Ascending aorta (tissue), 2 donors: Measurements from ENCODE around the gene TMEM108. TPM values are rescaled to one million over a fixed set of nuclear protein-coding genes. Genes with fewer than 3 reads are reported as not detected.

Experiments
- DNase-seq, 2 donors: peaks; one replicate each; pipeline ENCODE4 v3.0.0-alpha.2; 2019; ENCODE audit warnings: low spot score in 2 of 2
- H3K27ac ChIP-seq, 2 donors: fragments of 200-600 bp; sonication (generic); one replicate each; pipeline ENCODE4 v1.5.1; 2016 to 2017; ENCODE audit warnings: mild to moderate bottlenecking in 1 of 2
- H3K27me3 ChIP-seq: fragments of 200-600 bp; sonication (generic); one replicate; pipeline ENCODE4 v1.5.1; 2017
- H3K36me3 ChIP-seq, 2 donors: fragments of 200-600 bp; sonication (generic); one replicate each; pipeline ENCODE4 v1.5.1; 2016
- H3K4me1 ChIP-seq, 2 donors: fragments of 200-600 bp; sonication (generic); one replicate each; pipeline ENCODE4 v1.5.1; 2016 to 2017; ENCODE audit warnings: mild to moderate bottlenecking in 1 of 2
- H3K4me3 ChIP-seq, 2 donors: fragments of 200-600 bp; sonication (generic); one replicate each; pipeline ENCODE4 v1.5.1; 2016 to 2017; ENCODE audit warnings: mild to moderate bottlenecking in 1 of 2
- H3K9me3 ChIP-seq, 2 donors: fragments of 200-600 bp; sonication (generic); one replicate each; pipeline ENCODE4 v1.5.1; 2016
- intact Hi-C: fragments of 100-400 bp; cut with DNase I; formaldehyde crosslinking; loops from one replicate; pipeline ENCODE4 v1.15.1; 2023
- total RNA-seq: library from RNA; depleted of rRNA; stranded (reverse); fragments of >200 nt; gene quantifications from one replicate; pipeline ENCODE4 v1.1.0, GENCODE V29; 2016
- TF ChIP-seq, protein P1 (sequence below), 3 experiments: fragments of 200-600 bp in 2 of 3; fragments of 450-650 bp in 1 of 3; sonication (generic) in 2 of 3; IDR thresholded peaks; one replicate each; pipeline ENCODE4 v1.5.1; 2016 to 2019; ENCODE audit warnings: antibody characterized with exemption in 3 of 3, mild to moderate bottlenecking in 1 of 3, moderate library complexity in 1 of 3

TMEM108 gene
- total RNA-seq, 1 donor from 2014 or later = not detected

DNA sequence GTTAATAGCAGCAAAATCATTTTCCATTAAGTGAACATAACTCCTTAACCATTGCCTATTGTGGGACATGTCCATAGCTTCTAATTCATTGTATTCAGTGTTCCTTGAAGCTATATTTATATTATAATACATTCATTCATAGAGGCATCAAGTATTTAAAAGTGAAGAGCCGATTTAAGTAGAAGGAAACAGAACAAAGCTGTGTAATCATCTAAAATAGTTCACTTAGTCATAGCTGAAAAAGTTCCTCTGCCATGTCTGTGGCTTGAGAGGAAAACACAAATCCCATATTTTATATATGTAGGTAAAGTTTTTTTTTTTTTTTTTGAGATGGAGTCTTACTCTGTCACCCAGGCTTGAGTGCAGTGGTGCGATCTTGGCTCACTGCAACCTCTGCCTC, 54.5 kb downstream of the TMEM108 start:
- Histone ChIP-seq H3K36me3 (no peaks in the 10 kb centered on the region), H3K27ac (no peak overlapping the region), H3K4me3 (no peak overlapping the region), H3K4me1 (peaks cover 0 to 3% of the 10 kb centered on the region in 2 donors), H3K9me3 (no peaks in the 10 kb centered on the region), H3K27me3 (no peaks in the 10 kb centered on the region)
- intact Hi-C loops = no loop called here
- TF ChIP-seq, protein P1, sequence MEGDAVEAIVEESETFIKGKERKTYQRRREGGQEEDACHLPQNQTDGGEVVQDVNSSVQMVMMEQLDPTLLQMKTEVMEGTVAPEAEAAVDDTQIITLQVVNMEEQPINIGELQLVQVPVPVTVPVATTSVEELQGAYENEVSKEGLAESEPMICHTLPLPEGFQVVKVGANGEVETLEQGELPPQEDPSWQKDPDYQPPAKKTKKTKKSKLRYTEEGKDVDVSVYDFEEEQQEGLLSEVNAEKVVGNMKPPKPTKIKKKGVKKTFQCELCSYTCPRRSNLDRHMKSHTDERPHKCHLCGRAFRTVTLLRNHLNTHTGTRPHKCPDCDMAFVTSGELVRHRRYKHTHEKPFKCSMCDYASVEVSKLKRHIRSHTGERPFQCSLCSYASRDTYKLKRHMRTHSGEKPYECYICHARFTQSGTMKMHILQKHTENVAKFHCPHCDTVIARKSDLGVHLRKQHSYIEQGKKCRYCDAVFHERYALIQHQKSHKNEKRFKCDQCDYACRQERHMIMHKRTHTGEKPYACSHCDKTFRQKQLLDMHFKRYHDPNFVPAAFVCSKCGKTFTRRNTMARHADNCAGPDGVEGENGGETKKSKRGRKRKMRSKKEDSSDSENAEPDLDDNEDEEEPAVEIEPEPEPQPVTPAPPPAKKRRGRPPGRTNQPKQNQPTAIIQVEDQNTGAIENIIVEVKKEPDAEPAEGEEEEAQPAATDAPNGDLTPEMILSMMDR (IDR thresholded peaks at IDR 0.05) = no peak
- no peak for DNase-seq

- TF ChIP-seq, protein P1 (IDR thresholded peaks at IDR 0.05) = no peak
- Histone ChIP-seq H3K27ac (no peak overlapping the region), H3K36me3 (no peaks in the 10 kb centered on the region), H3K27me3 (no peaks in the 10 kb centered on the region), H3K4me3 (no peak overlapping the region), H3K4me1 (peaks cover 0 to 3% of the 10 kb centered on the region in 2 donors), H3K9me3 (no peaks in the 10 kb centered on the region)
- DNase-seq = no peak
- intact Hi-C loops = no loop called here
Measured at GRCh38 chr3:133093366-133093765, 55.2 kb downstream of the TMEM108 start.

GRCh38 chr3:133096900-133097613, 58.9 kb downstream of the TMEM108 start:
- no peak overlapping the region for H3K4me3 ChIP-seq
- no peaks in the 10 kb centered on the region for H3K27me3 ChIP-seq
- no peaks in the 10 kb centered on the region for H3K9me3 ChIP-seq
- no peak overlapping the region for H3K27ac ChIP-seq
- intact Hi-C loops = no loop called here
- TF ChIP-seq, protein P1 (IDR thresholded peaks at IDR 0.05) = no peak
- no peak for DNase-seq
- H3K4me1 ChIP-seq = peaks cover 0 to 3% of the 10 kb centered on the region in 2 donors
- no peaks in the 10 kb centered on the region for H3K36me3 ChIP-seq

DNA sequence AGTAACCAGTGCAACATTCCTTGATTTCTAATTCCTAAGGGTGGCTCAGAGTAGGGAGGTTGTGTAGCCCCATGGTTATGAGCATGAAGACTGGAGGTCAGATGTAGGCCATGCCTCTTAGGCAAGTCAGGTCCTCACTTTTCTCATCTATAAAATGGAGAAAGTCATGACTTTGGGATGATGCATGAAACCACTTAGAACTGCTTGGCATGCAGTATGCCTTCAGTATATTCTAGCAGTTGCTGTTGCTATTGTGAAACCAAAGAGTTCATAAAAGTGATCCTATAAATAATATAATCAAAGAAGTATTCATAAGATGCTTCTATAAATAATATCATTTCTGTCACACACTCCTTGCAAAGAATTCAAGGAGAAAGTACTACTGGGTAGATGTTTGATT, 65.5 kb downstream of the TMEM108 start:
- H3K9me3 ChIP-seq = no peaks in the 10 kb centered on the region
- no peaks in the 10 kb centered on the region for H3K27me3 ChIP-seq
- no peak overlapping the region for H3K4me3 ChIP-seq
- H3K4me1 ChIP-seq = no peaks in the 10 kb centered on the region
- DNase-seq = no peak
- intact Hi-C loops = no loop called here
- TF ChIP-seq, protein P1 (IDR thresholded peaks at IDR 0.05) = no peak
- H3K36me3 ChIP-seq = no peaks in the 10 kb centered on the region
- H3K27ac ChIP-seq = no peak overlapping the region

DNA sequence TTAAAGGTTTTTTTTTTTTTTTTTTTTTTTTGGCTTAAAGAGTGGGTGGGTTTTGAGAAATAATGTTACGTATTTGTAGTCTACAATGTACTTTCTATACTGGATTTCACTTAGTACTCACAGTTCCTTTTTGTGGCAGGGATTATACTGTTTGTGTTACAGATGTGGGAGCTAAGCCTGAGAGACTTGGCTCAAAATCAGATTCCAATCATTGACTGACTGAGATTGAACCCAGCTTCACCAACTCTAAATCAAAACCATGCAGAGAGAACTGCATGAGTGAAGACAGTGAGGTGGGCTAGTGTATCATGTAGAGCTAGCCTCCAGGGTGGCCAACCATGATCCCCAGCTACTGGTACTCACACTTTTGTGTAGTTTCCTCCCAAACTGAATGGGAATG, 68.0 kb downstream of the TMEM108 start:
- DNase-seq = no peak
- Histone ChIP-seq H3K27ac (no peak overlapping the region), H3K36me3 (no peaks in the 10 kb centered on the region), H3K27me3 (no peaks in the 10 kb centered on the region), H3K4me1 (no peaks in the 10 kb centered on the region), H3K9me3 (no peaks in the 10 kb centered on the region), H3K4me3 (no peak overlapping the region)
- intact Hi-C loops = no loop called here
- TF ChIP-seq, protein P1 (IDR thresholded peaks at IDR 0.05) = no peak
